H9 (cell line): ENCODE measurements around the gene OSBPL8. TPM values are rescaled to one million over a fixed set of nuclear protein-coding genes. Genes with fewer than 3 reads are reported as not detected.

Experiments used
- DNase-seq: peaks from one replicate; pipeline ENCODE4 v3.0.0-alpha.2; 2017
- H2AFZ ChIP-seq: one replicate; pipeline ENCODE4 v1.6.1; 2013; ENCODE audit warnings: mild to moderate bottlenecking, low read length, control low read depth, moderate library complexity
- H2AK5ac ChIP-seq: 2 replicates; pipeline ENCODE4 v1.6.1; 2013; ENCODE audit warnings: low read length, control low read depth, mixed read lengths; ENCODE audit not compliant: insufficient read length
- H2BK120ac ChIP-seq: one replicate; pipeline ENCODE4 v1.6.1; 2013; ENCODE audit warnings: low read depth, mild to moderate bottlenecking, low read length, control low read depth, inconsistent platforms; ENCODE audit not compliant: poor library complexity, severe bottlenecking
- H2BK12ac ChIP-seq: 2 replicates; pipeline ENCODE4 v1.6.1; 2013; ENCODE audit warnings: low read length, control low read depth, mixed read lengths, low read depth; ENCODE audit not compliant: insufficient read length
- H2BK15ac ChIP-seq: 2 replicates; pipeline ENCODE4 v1.6.1; 2013; ENCODE audit warnings: low read depth, low read length, control low read depth
- H2BK20ac ChIP-seq: one replicate; pipeline ENCODE4 v1.6.1; 2013; ENCODE audit warnings: low read depth, mild to moderate bottlenecking, low read length, control low read depth, inconsistent platforms; ENCODE audit not compliant: poor library complexity, severe bottlenecking
- H2BK5ac ChIP-seq: 2 replicates; pipeline ENCODE4 v1.6.1; 2013; ENCODE audit warnings: low read length, control low read depth, mixed read lengths; ENCODE audit not compliant: insufficient read length
- H3K14ac ChIP-seq: 2 replicates; pipeline ENCODE4 v1.6.1; 2013; ENCODE audit warnings: low read length, control low read depth; ENCODE audit not compliant: insufficient read depth
- H3K18ac ChIP-seq: 2 replicates; pipeline ENCODE4 v1.6.1; 2013; ENCODE audit warnings: low read depth, mild to moderate bottlenecking, mixed read lengths, low read length, control low read depth; ENCODE audit not compliant: insufficient read length
- H3K23ac ChIP-seq: 2 replicates; pipeline ENCODE4 v1.6.1; 2013; ENCODE audit warnings: low read length, control low read depth, mixed read lengths, low read depth; ENCODE audit not compliant: insufficient read length
- H3K23me2 ChIP-seq: 2 replicates; pipeline ENCODE4 v1.6.1; 2013; ENCODE audit warnings: low read depth, mild to moderate bottlenecking, mixed read lengths, low read length, control low read depth; ENCODE audit not compliant: insufficient read length, poor library complexity, severe bottlenecking
- H3K27ac ChIP-seq: 2 replicates; pipeline ENCODE4 v1.5.1; 2013; ENCODE audit warnings: low read length, control low read depth, mixed read lengths, low read depth; ENCODE audit not compliant: insufficient read length
- H3K27me3 ChIP-seq: 2 replicates; pipeline ENCODE4 v1.6.1; 2013; ENCODE audit warnings: low read length, control low read depth, inconsistent platforms; ENCODE audit not compliant: insufficient read depth
- H3K4ac ChIP-seq: 2 replicates; pipeline ENCODE4 v1.6.1; 2013; ENCODE audit warnings: low read depth, mild to moderate bottlenecking, control low read depth, inconsistent platforms, low read length, moderate library complexity
- H3K4me1 ChIP-seq: 2 replicates; pipeline ENCODE4 v1.6.1; 2013; ENCODE audit warnings: low read length, control low read depth, inconsistent platforms; ENCODE audit not compliant: insufficient read depth
- H3K4me2 ChIP-seq: 2 replicates; pipeline ENCODE4 v1.6.1; 2013; ENCODE audit warnings: low read length, control low read depth, mixed read lengths; ENCODE audit not compliant: insufficient read length, insufficient read depth
- H3K56ac ChIP-seq: 2 replicates; pipeline ENCODE4 v1.6.1; 2013; ENCODE audit warnings: low read depth, mild to moderate bottlenecking, mixed read lengths, low read length, control low read depth; ENCODE audit not compliant: insufficient read length
- H3K79me1 ChIP-seq: 2 replicates; pipeline ENCODE4 v1.6.1; 2013; ENCODE audit warnings: low read depth, mild to moderate bottlenecking, moderate library complexity, low read length, control low read depth, inconsistent platforms; ENCODE audit not compliant: insufficient read depth, poor library complexity, severe bottlenecking
- H3K79me2 ChIP-seq: 2 replicates; pipeline ENCODE4 v1.6.1; 2013; ENCODE audit warnings: low read length, control low read depth, inconsistent platforms; ENCODE audit not compliant: insufficient read depth
- H3K9ac ChIP-seq: 2 replicates; pipeline ENCODE4 v1.6.1; 2013; ENCODE audit warnings: low read length, control low read depth, mixed read lengths; ENCODE audit not compliant: insufficient read length; ENCODE audit errors: extremely low read depth
- H3K9me3 ChIP-seq: one replicate; pipeline ENCODE4 v1.6.1; 2013; ENCODE audit warnings: low read depth, low read length, inconsistent platforms; ENCODE audit not compliant: control insufficient read depth
- H3T11ph ChIP-seq: one replicate; pipeline ENCODE4 v1.6.1; 2013; ENCODE audit warnings: mild to moderate bottlenecking, low read length, control low read depth, inconsistent platforms
- H4K20me1 ChIP-seq: one replicate; pipeline ENCODE4 v1.6.1; 2013; ENCODE audit not compliant: control insufficient read depth, insufficient read length, insufficient read depth
- H4K5ac ChIP-seq: 2 replicates; pipeline ENCODE4 v1.6.1; 2013; ENCODE audit warnings: low read depth, mild to moderate bottlenecking, mixed read lengths, low read length, control low read depth; ENCODE audit not compliant: insufficient read length
- H4K8ac ChIP-seq: replicated peaks from 2 replicates; pipeline ENCODE4 v1.6.1; 2013; ENCODE audit warnings: low read length, control low read depth, mixed read lengths, low read depth; ENCODE audit not compliant: insufficient read length
- H4K91ac ChIP-seq: 2 replicates; pipeline ENCODE4 v1.6.1; 2013; ENCODE audit warnings: low read depth, mild to moderate bottlenecking, moderate library complexity, mixed read lengths, low read length, control low read depth; ENCODE audit not compliant: insufficient read length
- H3K27ac Mint-ChIP-seq, 3 experiments: 2 replicates in 2 of 3; 3 replicates in 1 of 3; pipeline ENCODE4 v1.8.0; 2020 to 2021; ENCODE audit warnings: mixed read lengths in 3 of 3, mild to moderate bottlenecking in 1 of 3, moderate library complexity in 1 of 3
- H3K27me3 Mint-ChIP-seq: 2 replicates; pipeline ENCODE4 v1.8.0; 2021; ENCODE audit warnings: low read depth, mild to moderate bottlenecking, moderate library complexity, mixed read lengths
- H3K36me3 Mint-ChIP-seq, 3 experiments: 2 replicates in 2 of 3; 3 replicates in 1 of 3; pipeline ENCODE4 v1.8.0; 2020 to 2021; ENCODE audit warnings: low read depth in 3 of 3, mixed read lengths in 3 of 3; ENCODE audit not compliant: insufficient read depth in 1 of 3
- H3K4me1 Mint-ChIP-seq, 2 experiments: 2 replicates each; pipeline ENCODE4 v1.8.0; 2020; ENCODE audit warnings: mixed read lengths in 2 of 2
- H3K4me3 Mint-ChIP-seq, 2 experiments: 2 replicates in 1 of 2; 3 replicates in 1 of 2; pipeline ENCODE4 v1.8.0; 2020 to 2021; ENCODE audit warnings: mild to moderate bottlenecking in 2 of 2, mixed read lengths in 2 of 2, moderate library complexity in 1 of 2
- H3K9me3 Mint-ChIP-seq, 2 experiments: 2 replicates in 1 of 2; 3 replicates in 1 of 2; pipeline ENCODE4 v1.8.0; 2020; ENCODE audit warnings: mild to moderate bottlenecking in 2 of 2, mixed read lengths in 2 of 2, moderate library complexity in 1 of 2
- total RNA-seq: library from RNA; stranded (reverse); gene quantifications from 2 replicates; pipeline ENCODE4 v1.2.1, GENCODE V29; 2021
- TF ChIP-seq, protein P1 (sequence below): fragments of 200-600 bp; sonication (generic); conservative IDR thresholded peaks from 3 replicates; pipeline ENCODE4 v1.8.0; 2021; ENCODE audit warnings: antibody characterized with exemption, mild to moderate bottlenecking

Gene OSBPL8
- total RNA-seq, 1 experiment from 2014 or later, result 61.2 TPM

DNA sequence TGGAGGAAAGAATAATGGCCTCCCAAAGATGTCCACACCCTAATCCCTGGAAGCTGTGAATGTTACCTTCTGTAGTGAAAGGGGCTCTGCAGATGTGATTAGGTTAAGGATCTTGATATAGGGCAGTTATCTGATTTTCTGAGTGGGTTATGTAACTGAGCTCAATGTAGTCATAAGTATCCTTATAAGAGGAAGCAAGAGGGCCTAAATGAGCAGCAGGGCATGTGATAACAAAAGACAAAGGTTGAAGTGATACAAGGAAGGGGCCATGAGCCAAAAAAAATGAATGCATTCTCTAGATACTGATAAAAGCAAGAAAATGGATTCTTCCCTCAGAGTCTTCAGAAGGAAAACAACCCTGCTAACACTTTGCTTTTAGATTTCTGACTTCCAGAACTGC, 78.8 kb downstream of the OSBPL8 start:
- H4K91ac ChIP-seq, result no peak overlapping the region
- no peak overlapping the region for H3K23ac ChIP-seq
- no peak overlapping the region for H3K27ac Mint-ChIP-seq

More for the DNA sequence above, 78.8 kb downstream of the OSBPL8 start:
- Histone ChIP-seq H3K27me3 (no peaks in the 10 kb centered on the region), H4K8ac (no peak overlapping the region), H3K79me2 (no peaks in the 10 kb centered on the region), H3K9ac (no peak overlapping the region), H3K79me1 (peaks cover 5% of the 10 kb centered on the region), H2BK15ac (no peak overlapping the region), H2BK20ac (no peak overlapping the region), H2BK12ac (no peak overlapping the region), H3K9me3 (no peaks in the 10 kb centered on the region), H3K4ac (no peak overlapping the region), H3K23me2 (no peaks in the 10 kb centered on the region), H4K5ac (no peak overlapping the region), H2AK5ac (no peak overlapping the region), H3K14ac (no peak overlapping the region), H3K4me2 (no peak overlapping the region), H4K20me1 (no peaks in the 10 kb centered on the region), H3K4me1 (no peaks in the 10 kb centered on the region), H3T11ph (no peak overlapping the region), H2BK5ac (no peak overlapping the region), H3K27ac (no peak overlapping the region), H3K18ac (no peak overlapping the region), H2AFZ (no peak overlapping the region), H2BK120ac (no peak overlapping the region), H3K56ac (no peak overlapping the region)
- no peaks in the 10 kb centered on the region for H3K9me3 Mint-ChIP-seq
- no peaks in the 10 kb centered on the region; a peak in 1 of 4 replicates for H3K4me1 Mint-ChIP-seq
- TF ChIP-seq, protein P1, sequence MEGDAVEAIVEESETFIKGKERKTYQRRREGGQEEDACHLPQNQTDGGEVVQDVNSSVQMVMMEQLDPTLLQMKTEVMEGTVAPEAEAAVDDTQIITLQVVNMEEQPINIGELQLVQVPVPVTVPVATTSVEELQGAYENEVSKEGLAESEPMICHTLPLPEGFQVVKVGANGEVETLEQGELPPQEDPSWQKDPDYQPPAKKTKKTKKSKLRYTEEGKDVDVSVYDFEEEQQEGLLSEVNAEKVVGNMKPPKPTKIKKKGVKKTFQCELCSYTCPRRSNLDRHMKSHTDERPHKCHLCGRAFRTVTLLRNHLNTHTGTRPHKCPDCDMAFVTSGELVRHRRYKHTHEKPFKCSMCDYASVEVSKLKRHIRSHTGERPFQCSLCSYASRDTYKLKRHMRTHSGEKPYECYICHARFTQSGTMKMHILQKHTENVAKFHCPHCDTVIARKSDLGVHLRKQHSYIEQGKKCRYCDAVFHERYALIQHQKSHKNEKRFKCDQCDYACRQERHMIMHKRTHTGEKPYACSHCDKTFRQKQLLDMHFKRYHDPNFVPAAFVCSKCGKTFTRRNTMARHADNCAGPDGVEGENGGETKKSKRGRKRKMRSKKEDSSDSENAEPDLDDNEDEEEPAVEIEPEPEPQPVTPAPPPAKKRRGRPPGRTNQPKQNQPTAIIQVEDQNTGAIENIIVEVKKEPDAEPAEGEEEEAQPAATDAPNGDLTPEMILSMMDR, result no peak
- no peak overlapping the region for H3K4me3 Mint-ChIP-seq
- H3K36me3 Mint-ChIP-seq, result peaks cover 0 to 6% (median 5%) of the 10 kb centered on the region in 3 experiments; a peak in 1 of 7 replicates
- H3K27me3 Mint-ChIP-seq, result no peaks in the 10 kb centered on the region
- no peak for DNase-seq
